ENCODE data around the gene NRF1. TPM values are rescaled to one million over a fixed set of nuclear protein-coding genes. Genes with fewer than 3 reads are reported as not detected.

NRF1 gene
- polyA plus RNA-seq, 2 of the 4 experiments (the other 2 are of a cell fraction) = 11.2 to 18.5 TPM

DNA sequence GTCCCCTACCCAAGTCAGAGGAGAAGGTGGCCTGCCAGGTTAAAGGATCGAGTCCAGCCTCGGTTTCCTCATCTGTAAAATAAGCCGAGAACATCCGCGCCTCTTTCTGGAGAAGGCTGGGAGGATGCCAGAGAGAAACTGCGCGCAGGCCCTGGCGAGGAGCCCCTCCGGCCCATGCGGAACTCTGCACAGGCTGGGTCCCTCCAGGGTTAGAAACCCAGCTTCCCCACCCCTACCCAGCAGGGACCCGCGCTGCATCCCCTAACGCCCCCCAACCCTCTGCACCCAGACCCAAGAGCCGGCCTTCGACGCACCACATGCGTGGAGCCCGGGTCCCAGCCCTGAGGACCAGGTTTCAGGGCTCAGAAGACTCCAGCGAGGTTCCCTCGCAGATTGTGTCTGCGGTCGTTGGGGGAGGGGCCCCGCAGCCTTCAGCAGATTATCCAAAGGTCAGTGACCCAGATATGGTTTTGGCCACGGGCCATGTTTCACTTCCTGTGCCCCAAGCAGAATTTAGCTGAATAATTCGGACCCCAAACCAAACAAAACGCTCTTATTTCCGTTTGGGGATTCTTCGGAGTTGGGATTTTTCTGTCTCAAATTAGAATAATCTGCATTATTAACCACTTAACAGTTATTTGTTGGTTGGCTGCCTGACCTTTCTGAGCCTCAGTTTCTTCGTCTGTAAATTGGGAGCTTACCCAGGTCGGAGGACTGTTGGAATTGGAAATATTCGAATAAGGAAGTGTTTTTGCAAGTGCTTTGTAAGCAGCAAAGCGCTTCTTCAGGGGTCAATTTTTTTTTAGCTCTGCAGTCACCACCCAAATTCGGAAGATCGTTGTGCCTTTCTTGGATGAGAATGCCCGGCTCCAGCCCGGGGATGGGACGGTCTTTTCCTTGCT lies 173.5 kb downstream of the NRF1 start:
- no peak for TF ChIP-seq JUN (IDR thresholded peaks at IDR 0.05)
- no peak for TF ChIP-seq EP300 (IDR thresholded peaks at IDR 0.05)
- TF ChIP-seq HDAC2 (IDR thresholded peaks at IDR 0.05) = no peak
- FAIRE-seq = no peak

DNA sequence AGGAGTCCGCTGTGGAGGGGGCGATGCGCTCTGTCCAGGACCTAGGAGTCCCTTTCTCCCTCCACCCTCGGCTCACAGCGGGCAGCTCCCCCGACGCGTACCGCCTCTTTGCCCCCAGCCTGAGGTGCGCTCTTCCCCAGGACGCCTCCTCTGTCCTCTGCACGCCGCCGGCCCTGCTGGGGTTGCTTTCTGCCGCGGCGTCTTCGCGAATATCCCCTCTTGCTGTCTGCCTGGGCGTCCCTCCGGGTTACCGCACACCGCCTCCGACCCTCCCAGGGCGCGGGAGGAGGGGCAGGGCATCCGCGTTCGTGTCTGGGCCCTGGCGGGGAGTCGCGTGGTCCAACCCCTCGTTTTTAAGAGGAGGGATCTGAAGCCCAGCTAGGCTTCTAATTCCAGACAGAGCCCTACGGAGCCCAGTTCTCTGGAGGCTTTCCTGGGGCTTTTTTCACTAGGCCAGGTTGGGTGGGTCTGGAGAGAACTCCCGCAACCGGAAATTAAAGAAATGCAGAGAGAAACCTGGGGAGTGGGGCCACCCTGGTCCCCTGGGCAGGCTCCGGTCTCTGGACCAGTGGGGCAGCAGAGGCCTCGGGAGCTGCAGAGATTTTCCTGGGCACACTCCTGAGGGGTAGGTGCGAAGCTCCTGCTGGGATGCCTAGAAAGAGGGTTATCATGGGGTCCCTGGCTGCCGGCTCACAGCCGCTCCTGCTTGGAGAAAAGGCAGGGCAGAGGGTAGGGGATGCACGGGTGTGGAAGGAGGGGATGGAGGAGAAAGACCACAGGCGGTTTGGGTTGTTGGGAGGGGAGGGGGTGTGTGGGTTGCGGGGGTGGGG lies 174.4 kb downstream of the NRF1 start:
- CTCF ChIA-PET = interaction anchor here (0.6 to 2.8 kb wide), 3 partner anchors 39 to 1017 kb away, joined by 3 to 9 read pairs (median 4); no protein-coding TSS in a partner anchor
- Histone ChIP-seq H3K9me3 (no peaks in the 10 kb centered on the region), H3K4me1 (peaks cover 4% of the 10 kb centered on the region; the same call in 2 of the 3 replicates), H3K27ac (no peak overlapping the region), H3K4me2 (no peak overlapping the region), H3K4me3 (no peak overlapping the region)
- DNase-seq (ENCODE audit: low read depth in 1 of 2, low spot score in 1 of 2) (no peak), ATAC-seq (no peak), FAIRE-seq (no peak)
- TF ChIP-seq, protein P1, sequence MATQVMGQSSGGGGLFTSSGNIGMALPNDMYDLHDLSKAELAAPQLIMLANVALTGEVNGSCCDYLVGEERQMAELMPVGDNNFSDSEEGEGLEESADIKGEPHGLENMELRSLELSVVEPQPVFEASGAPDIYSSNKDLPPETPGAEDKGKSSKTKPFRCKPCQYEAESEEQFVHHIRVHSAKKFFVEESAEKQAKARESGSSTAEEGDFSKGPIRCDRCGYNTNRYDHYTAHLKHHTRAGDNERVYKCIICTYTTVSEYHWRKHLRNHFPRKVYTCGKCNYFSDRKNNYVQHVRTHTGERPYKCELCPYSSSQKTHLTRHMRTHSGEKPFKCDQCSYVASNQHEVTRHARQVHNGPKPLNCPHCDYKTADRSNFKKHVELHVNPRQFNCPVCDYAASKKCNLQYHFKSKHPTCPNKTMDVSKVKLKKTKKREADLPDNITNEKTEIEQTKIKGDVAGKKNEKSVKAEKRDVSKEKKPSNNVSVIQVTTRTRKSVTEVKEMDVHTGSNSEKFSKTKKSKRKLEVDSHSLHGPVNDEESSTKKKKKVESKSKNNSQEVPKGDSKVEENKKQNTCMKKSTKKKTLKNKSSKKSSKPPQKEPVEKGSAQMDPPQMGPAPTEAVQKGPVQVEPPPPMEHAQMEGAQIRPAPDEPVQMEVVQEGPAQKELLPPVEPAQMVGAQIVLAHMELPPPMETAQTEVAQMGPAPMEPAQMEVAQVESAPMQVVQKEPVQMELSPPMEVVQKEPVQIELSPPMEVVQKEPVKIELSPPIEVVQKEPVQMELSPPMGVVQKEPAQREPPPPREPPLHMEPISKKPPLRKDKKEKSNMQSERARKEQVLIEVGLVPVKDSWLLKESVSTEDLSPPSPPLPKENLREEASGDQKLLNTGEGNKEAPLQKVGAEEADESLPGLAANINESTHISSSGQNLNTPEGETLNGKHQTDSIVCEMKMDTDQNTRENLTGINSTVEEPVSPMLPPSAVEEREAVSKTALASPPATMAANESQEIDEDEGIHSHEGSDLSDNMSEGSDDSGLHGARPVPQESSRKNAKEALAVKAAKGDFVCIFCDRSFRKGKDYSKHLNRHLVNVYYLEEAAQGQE (IDR thresholded peaks at IDR 0.05) = no peak
- TF ChIP-seq ESRRA (IDR thresholded peaks at IDR 0.05; ENCODE audit: borderline replicate concordance, low read length) = no peak
- TF ChIP-seq RNF2 (IDR thresholded peaks at IDR 0.05; ENCODE audit: borderline replicate concordance, low read depth) = no peak
- TF ChIP-seq RAD21 (conservative IDR thresholded peaks at IDR 0.05 in 1 of 2, IDR thresholded peaks at IDR 0.05 in 1 of 2) = no peak
- no peak for TF ChIP-seq RARB (CRISPR knock-in tag; IDR thresholded peaks at IDR 0.05)
- TF ChIP-seq HDAC2 (IDR thresholded peaks at IDR 0.05) = no peak
- no peak for TF ChIP-seq BHLHE40 (IDR thresholded peaks at IDR 0.05; ENCODE audit: low read depth, low read length)
- no peak for TF ChIP-seq HMGXB4 (CRISPR knock-in tag; IDR thresholded peaks at IDR 0.05; ENCODE audit: borderline replicate concordance)
- no peak for TF ChIP-seq HOXB13 (CRISPR knock-in tag; IDR thresholded peaks at IDR 0.05; ENCODE audit: low read depth)
- no peak for TF ChIP-seq KDM1A (IDR thresholded peaks at IDR 0.05; ENCODE audit: low read depth)
- no peak for TF ChIP-seq SREBF2 (IDR thresholded peaks at IDR 0.05)
- no peak for TF ChIP-seq POLR2AphosphoS2 (conservative IDR thresholded peaks at IDR 0.05; ENCODE audit: low read length)
- no peak for TF ChIP-seq PHF8 (IDR thresholded peaks at IDR 0.05; ENCODE audit: borderline replicate concordance, low read depth)
- WGBS (ENCODE audit: missing lambda C conversion rate) = 90% methylated on average over 42 of the region's 44 CpGs
- POLR2A ChIA-PET = interaction anchor here (0.6 kb wide), 1 partner anchor 406 kb away, joined by 3 read pairs; no protein-coding TSS in a partner anchor

More for the DNA sequence above, 173.5 kb downstream of the NRF1 start:
- no peak for DNase-seq (ENCODE audit: low read depth in 1 of 2, low spot score in 1 of 2)
- ChIA-PET CTCF (interaction anchor here (0.5 to 2.8 kb wide), 4 partner anchors 40 to 1017 kb away, joined by 3 to 9 read pairs (median 4); no protein-coding TSS in a partner anchor), POLR2A (interaction anchor here (0.6 kb wide), 1 partner anchor 255 kb away, joined by 3 read pairs; no protein-coding TSS in a partner anchor)
- Histone ChIP-seq H3K9me3 (no peaks in the 10 kb centered on the region), H3K27ac (no peak overlapping the region), H3K4me1 (peaks cover 4% of the 10 kb centered on the region; the same call in 2 of the 3 replicates), H3K4me3 (no peak overlapping the region), H3K4me2 (no peak overlapping the region)
- WGBS (ENCODE audit: missing lambda C conversion rate) = 87% methylated on average over 32 of the region's 37 CpGs
- no peak for ATAC-seq

Data from A549 (cell line).